GM21367 (cell line): ENCODE measurements around the gene JMJD1C.

Experiments used
- ATAC-seq: cut with Tn5 transposase; IDR thresholded peaks from one replicate; pipeline ENCODE4 v1.9.1; 2021; ENCODE audit not compliant: unreplicated experiment

The JMJD1C gene

DNA sequence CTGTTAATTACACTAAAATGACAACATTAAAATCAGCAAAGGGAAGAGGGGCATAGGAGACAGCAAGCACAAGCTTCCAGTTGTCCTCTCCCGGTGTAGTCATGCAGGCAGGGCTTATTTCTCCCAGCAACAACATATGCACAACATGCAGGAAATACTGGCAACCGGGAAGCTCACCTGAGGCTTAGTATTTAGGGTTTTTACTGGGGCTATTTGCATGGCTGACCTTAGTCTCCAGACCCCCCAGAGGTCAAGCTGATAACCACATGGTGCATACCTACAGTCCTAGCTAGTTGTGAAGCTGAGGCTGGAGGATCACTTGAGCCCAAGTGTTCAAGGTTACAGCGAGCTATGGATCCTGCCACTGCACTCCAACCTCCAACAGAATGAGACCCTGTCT is 12.8 kb upstream of the JMJD1C start:
- no peak for ATAC-seq

DNA sequence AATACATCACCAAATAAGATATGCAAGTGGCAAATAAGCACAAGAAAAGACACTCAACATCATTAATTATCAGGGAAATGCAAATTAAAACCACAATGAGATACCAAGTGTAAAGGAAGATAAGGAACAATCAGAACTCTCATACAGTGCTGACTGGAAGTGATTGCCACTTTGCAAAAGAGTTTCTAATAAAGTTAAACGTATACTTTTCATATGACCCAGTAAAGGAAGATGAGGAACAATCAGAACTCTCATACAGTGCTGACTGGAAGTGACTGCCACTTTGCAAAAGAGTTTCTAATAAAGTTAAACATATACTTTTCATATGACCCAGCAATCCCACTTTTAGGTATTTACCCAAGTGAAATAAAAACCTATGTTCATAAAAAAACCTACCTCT is 12.2 kb upstream of the JMJD1C start:
- ATAC-seq, result no peak

DNA sequence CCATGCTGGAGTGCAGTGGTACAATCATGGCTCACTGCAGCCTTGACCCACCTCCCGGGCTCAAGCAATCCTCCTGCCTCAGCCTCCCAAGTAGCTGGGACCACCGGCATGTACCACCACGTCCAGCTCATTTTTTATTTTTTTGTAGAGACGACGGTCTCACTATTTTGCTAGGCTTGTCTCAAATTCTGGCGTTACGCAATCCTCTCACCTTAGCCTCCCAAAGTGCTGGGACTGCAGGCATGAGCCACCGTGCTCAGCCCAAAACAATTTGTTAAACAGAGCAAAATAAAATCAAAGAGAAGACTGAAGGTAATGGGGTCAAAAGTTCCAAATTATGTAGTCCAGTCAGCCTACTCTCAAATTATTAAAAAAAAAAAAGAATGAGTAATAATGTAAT is 8.7 kb upstream of the JMJD1C start:
- no peak for ATAC-seq

DNA sequence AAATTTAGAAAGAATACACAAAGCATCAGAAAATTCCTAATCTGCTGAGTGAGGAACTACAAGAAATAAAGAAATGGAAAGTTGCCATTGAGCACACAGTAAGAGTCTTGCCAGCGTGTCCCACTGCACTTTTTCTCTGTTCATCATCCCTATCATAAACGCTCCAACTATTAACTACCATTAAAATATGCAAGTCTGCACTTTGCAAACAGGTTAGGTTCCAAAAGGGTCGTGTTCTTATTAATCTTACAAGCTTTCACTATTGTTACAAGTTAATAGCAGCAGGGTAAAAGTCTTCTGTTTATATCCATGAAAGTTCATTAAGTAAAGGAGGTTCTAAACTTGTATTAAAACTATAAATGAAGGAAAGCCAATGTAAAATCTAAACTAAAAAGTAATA is 5.2 kb upstream of the JMJD1C start:
- no peak for ATAC-seq

DNA sequence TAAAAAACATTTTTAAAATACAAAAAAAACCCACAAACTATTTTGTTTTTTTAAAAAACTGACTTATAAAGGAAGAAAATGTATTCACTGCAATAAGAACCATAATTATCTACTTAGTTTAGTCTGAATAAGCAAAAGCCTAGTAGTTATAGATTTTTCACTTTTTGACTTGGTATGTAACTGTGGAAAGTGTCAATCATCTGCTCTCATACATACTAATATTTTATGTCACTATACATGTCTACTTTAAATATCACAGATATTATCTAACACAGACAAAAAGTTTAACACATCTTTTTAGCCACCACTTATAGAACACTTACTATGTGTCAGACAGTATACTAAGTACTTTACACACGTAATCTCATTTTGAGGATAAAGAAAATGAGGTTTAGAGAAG is 3.2 kb upstream of the JMJD1C start:
- ATAC-seq, result no peak

DNA sequence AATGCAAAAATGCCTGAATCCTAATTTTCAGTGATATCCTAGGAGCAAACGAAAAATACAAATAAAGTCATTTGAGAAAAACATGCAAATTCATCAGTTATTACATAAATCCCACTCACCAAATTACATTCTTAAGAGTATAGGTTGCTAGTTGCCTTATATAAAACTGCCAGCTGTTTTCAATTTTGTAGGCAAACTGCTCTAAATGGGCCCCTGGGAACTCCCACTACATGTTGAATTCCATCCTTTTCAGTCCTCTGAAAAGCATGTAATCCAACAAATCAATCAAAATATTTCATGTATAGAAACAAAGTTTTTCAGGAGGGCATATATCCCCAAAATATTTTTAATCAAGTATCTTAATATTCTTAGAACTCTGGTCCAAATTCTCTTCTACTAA is 2.1 kb upstream of the JMJD1C start:
- ATAC-seq, result no peak

DNA sequence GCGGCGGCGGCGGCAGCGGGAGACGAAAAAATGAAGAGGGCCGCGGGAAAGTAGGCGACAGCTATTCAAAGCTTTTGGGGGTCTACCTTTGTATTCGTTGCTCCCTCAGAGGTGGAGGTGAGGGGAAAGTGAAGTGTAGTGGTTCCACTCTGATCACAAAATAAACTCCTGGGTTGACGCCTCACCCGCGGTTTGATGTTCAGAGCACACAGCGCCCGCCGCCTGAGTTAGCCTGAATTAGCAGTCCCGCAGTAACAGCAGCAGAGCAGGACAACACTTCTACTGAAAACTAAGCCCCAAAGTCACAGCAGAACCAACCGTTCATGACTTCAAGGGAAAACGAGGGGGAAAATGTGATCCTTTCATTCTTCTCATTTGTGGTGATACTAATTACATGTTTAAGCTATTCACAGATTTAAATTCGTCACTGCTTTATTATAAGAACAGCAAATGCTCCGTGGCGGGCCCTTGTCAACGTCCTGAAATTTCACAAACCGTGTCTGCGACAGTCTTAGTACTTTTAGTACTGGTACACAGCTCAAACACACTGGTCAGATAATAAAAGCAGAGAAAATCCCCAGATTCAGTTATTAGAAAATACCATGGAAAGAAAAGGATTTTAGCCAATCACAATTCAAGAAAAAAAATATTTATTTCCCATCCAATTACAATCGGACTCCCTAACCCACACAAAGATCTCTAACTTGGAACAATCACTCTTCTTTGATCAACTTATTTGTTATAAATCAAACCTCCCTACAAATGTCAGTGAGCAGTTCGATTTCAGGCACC is 563 bp upstream of the JMJD1C start:
- peak; percentile 27 for ATAC-seq

DNA sequence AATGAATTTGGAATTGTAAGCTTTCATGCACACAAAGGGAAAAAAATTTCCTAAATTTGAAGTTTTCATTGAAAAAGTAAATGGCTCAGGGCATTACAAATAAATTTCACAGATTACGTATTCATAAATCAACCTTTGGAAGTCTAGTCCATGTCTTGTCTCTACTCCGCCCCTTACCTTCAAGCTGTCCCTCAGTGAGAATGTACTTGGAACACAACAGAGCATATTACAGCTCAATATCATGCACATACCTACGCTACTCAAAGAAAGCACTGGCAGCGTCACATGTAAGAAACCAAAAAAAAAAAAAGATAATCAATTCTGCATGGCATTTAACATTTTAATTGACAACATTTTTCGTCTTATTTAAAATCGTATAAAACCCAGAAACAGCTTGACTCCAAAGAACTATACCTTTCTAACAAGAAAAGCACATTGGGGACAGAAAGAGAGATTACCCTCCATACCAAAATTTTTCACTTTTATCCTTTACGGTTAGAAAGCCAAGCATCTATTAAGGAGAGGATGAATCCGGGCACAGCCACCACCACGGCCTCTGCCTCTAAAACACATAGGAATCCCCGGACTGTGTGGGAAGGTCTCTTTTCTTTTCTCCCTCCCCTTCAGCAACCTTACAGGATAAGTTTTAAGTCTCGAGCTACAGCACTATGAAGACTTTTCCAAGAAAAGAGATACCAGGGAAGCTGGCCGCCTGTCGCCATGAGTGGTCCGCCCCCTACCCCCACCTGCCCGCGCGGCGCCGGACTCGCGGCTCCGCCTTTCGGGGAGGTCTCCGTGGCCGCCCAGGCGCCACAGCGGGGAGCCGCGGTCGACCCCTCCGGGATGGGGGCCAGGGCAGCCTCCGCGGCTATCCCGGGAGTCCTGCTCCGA is 1.1 kb downstream of the JMJD1C start:
- peak; percentile 41 for ATAC-seq

DNA sequence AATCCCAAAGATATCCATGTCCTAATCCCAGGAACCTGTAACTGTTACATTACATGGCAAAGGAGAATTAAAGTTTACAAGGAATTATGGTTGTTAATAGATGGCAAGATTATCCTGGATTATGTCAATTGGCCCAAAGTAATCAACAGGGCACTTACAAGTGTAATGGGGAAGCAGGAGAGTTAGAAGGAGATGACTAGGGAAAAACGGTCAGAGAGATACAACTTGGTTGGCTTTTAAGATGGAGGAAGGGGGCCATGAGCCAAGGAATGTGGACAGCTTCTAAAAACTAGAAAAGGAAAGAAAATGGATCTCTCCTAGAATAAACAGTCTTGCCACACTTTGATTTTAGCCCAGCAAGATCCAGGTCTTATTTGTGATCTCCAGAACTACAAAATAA is 3.3 kb downstream of the JMJD1C start:
- no peak for ATAC-seq

DNA sequence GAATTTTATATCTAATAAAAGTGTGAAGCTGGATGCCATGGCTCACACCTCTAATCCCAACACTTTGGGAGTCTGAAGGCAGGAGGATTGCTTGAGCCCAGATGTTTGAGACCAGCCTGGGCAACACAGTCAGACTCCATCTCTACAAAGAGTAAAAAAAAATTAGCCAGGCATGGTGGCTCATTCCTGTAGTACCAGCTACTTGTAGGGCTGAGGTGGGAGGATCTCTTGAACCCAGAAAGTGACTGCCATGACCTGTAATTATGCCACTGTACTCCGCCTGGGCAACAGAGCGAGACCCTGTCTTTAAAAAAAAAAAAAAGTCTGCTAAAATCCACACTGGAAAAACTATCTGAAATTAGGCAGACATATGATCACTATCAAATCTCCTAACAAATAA is 7.6 kb downstream of the JMJD1C start:
- no peak for ATAC-seq

DNA sequence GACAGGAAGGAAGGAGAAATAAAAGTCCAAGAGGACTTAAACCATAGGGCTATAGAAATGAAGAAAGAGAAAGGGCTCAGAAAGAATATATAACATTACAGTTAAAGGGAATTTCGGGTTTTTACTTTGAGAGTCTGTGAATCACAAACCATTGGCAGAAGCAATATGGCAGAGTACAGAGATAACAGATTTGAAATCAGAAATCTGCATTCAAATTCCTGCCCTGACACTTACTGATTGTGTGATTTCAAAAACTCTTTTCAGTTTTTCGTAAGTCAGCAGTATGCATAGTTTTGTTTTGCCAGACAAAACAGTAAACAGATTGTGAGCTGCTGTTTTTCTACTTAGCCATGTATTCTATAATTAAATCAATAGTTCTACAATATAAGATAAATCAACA is 8.2 kb downstream of the JMJD1C start:
- no peak for ATAC-seq

DNA sequence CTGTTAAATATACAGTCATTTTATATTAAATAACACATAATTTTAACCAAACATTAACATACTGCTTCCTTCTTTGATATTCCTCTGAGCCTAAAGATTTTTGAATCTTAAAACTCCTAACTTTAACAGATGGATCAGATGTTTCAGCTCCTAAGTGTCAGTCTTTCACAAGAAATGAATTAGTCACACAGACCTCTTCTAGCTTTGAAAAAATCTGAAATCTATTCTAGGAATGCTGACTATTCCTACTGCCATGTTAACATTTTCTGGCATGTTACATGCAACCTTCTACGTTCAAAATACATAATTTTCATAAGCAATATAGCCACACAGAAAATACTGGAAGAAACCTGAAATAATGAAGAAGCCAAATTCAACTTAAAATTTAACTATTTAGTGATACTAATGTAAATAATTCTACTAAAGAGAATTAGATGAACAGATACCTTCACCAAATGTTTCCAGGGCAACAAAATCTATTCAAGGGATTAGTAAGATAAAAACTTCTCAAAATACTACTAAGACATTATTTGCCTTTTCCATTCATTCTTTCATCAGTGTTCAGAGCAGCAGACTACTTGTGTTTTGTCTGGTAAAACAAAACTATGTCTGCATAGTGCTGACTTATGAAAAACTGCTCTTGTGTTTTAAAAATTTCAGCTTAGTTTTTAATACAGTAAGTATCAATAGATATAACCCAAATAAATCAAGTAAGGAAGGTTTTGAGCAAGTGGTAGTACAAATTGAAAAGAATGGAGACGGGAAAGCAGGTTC is 9.2 kb downstream of the JMJD1C start:
- ATAC-seq, result no peak

DNA sequence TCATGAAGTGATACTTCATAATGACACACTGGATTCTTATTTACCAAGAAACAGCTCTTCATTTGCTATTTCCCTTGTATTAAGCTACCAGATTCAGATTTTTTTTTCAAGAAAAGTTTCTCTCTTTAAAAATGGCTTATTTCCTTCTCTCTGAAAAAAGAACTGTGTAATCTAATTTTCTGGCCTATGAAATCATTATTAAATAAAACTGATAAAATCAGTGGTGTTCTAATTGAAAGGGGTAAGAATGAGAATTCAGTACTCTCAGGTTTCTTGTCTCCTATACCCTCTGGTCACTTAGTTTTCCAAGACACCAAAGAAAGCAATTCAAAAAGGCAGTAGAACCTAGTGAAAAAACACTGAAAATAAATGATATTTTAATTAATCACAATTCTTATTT is 10.3 kb downstream of the JMJD1C start:
- no peak for ATAC-seq

DNA sequence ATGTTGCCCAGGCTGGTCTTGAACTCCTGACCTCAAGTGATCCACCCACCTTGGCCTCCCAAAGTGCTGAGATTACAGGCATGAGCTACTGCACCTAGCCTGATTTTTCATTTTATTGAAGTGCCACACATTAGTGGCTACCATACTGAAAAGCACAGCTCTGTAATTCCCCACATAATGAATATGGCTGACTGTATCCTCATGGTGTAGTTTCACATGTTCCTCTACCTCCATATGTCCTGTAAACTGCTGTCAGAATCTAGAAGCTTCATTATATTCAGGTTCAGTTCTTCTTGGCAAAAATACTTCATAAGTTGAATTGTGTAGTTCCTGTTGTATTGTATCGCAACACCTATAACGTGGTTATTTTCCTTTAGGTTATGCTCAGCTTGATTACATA is 11.1 kb downstream of the JMJD1C start:
- ATAC-seq, result no peak

DNA sequence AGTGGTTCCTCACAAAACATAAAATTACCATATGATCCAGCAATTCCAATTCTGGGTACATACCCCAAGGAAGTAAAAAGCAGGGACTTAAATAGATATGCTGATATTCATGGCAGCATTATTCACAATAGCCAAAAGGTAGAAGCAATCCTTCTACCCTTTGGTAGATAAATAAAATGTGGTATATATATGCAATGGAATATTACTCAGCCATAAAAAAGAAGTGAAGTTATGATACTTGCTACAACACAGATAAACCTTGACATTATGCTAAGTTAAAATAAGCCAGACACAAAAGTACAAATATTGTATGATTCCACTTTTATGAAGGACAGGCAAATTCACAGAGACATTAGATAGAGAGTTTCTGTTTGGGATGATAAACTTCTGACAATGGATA is 13.3 kb downstream of the JMJD1C start:
- no peak for ATAC-seq

DNA sequence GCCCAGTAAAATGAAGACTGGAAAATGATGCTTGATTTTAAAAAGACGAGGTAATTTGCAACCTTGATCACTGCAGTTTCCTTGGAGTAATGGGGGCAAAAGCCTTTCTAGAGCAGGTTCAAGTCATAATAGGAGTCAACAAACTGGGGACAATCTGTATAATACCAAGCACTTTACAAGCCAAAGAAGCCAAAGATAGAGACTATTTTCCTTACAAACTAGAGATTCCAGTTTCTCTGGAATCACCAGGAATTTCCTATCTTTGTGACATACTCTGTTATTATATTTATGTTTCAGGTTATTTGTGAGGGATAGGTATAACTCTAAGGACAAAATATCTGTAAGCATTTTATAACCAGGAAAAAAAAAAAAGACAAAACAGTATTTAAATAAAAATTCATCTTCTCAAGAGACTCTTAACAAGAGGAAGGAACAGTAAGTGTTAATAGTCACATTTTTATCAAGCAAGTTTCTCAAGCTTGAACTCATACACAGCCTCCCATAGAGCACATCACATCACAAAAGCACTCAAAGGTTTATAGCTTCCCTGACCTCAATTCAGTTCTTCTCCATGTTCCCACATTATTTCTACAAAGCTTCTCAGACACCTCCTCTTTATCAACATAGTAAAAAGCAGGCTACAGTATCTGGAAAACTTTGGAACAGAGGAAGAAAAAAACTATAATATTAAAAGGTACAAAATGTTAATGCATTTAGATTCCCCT is 18.9 kb downstream of the JMJD1C start:
- ATAC-seq, result no peak

DNA sequence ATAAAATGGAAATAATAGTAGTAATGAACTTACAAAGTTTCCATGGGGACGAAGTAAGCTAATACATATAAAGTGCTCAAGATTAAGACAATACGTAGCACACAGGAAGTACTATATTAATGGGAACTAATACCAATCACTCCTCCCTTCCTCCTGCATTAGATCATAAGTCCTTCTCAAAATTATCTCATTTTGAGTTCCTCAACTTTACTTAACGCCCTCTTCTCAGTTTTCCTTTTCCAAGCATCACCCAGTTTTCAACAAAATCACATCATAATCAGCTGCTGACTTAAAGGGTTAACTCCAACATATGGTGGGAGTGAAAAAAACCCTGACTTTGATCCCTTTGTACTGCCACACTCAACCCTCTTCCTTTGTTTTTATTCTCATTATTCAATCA is 24.4 kb downstream of the JMJD1C start:
- no peak for ATAC-seq

DNA sequence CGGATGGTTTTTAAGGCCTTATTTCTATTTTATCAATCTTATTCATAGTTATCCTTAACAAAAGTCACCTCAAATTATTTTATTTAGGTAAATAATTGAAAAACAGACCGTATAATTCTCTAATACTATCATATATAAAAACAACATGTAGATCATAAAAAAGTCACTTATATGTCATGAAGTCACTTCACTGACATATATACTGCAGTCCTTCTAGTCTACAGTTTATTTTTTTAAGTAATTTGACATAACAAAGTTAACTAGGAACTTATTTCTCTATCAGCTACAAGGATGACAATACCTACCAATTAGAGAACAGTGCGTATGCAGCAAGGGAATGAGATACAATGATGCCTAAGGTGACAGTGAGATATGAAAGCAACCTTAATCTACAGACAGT is 26.2 kb downstream of the JMJD1C start:
- ATAC-seq, result no peak

DNA sequence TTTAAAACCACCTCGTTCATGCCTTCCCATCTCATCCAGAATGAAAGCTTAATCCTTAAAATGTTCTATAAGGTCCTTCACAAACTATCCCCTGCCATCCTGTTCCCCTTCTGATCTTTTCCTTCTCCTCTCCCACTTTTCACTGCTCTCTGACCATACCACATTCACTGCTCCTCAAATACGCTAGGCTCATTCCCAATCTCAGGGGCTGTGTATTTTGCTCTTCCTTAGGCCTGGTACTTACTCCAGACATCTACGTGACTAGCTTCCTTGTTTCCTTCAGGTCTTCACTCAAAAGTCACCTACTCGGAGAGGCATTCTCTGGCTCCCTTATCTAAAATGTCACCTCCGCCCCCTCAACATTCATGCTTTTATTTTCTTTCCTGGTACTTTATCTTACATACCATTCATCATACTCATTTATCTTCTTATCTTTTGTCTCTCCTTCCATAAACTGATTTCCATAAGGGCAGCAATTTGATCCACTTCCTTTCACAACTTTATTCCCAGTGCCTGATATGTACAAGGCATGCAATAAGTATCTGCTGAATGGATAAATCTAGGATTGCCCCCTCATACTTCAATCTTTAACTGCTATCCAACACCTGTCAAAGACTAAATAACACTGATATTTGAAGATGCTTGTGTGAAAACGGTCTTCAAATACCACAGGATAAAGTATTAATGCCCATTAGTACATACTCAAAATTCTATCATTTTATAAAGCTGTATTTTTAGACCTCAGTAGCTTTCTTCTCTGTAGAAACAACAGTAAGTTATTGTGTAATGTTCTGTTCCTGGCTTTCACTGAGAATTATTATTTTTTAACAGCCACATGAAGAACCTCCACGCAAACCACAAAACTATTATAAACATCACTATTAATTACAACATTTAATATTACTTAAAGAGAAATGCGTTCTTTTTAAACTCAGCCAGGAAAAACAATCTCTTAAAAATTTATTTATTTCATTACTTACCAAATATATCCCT is 27.0 kb downstream of the JMJD1C start:
- no peak for ATAC-seq
